ENCODE results near the gene CD300LF.

- no peak for TF ChIP-seq CTCF (conservative IDR thresholded peaks at IDR 0.05; ENCODE audit: low read depth, low read length)
- no peak for TF ChIP-seq EZH2 (IDR thresholded peaks at IDR 0.05; ENCODE audit: low read length, unreplicated experiment)
- no peak for TF ChIP-seq EZH2phosphoT487 (IDR thresholded peaks at IDR 0.05; ENCODE audit: borderline replicate concordance, low read length)
Observed at GRCh38 chr17:74679374-74679773, 33.3 kb downstream of the CD300LF start.

All from PC-3 (cell line).